ENCODE results near the gene AP2A2.

DNA sequence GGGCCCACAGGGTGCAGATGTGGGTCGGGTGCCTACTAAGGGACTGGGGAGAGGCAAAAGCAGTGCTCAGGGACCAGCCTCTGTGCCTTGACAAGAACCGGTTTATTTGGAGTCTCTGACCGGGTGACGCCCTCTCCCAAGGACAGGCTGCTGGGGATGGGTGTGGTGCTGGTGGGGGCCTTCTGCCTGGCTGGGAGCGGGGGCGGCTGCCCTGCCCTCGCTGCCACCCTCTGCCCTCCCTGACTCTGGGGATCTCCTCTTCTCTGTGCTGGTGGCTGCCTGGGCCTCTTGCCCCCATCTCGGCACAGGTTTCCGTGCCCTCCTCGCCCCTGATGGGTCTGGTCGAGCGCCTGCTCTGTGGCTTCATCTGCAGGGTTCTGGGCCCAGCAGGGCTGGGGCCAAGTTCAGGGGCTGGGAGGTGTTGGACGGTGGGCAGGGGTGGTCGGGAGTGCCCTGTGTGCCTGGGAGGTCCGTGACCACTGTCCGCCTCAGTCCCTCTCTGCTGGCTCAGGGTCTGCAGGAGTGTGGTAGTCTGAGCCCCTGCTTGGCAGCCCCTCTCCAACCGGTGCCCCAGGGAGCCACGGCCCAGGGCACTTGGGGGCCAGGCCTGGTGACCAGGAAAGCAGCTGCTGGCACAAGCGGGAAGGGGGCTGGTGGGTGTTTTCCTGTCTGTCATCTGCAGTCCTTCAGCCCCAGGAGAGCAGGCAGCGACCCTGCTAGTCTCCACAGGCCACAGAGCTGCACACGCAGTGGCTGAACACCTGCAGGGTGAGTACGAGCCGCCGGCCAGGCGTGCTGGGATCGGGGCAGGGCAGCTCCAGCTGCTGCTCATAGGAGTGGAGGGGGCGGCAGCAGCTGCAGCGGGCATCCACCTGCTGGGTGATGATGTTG, 87.3 kb downstream of the AP2A2 start:
- TF ChIP-seq, protein P1, sequence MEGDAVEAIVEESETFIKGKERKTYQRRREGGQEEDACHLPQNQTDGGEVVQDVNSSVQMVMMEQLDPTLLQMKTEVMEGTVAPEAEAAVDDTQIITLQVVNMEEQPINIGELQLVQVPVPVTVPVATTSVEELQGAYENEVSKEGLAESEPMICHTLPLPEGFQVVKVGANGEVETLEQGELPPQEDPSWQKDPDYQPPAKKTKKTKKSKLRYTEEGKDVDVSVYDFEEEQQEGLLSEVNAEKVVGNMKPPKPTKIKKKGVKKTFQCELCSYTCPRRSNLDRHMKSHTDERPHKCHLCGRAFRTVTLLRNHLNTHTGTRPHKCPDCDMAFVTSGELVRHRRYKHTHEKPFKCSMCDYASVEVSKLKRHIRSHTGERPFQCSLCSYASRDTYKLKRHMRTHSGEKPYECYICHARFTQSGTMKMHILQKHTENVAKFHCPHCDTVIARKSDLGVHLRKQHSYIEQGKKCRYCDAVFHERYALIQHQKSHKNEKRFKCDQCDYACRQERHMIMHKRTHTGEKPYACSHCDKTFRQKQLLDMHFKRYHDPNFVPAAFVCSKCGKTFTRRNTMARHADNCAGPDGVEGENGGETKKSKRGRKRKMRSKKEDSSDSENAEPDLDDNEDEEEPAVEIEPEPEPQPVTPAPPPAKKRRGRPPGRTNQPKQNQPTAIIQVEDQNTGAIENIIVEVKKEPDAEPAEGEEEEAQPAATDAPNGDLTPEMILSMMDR (IDR thresholded peaks at IDR 0.05), result no peak
- no peak for TF ChIP-seq EZH2 (IDR thresholded peaks at IDR 0.05; ENCODE audit: borderline replicate concordance, insufficient read depth, low read depth, low read length, poor library complexity, severe bottlenecking)

Data from B cell (primary cell).